Measurements from ENCODE around the gene ZC3HAV1L.
"Not testable (repeated sequence)": the region's sequence is repeated elsewhere in the genome, so short reads cannot be mapped to it uniquely, and the experiment has no call there.

Gene ZC3HAV1L

GRCh38 chr7:139035586-139036353 is at the start of gene ZC3HAV1L:
ZC3HAV1L (minus strand) TSS chr7:139036042; CDS start chr7:139036017, 25 bp downstream.
- H3K4me3 ChIP-seq (ENCODE audit: low read depth, low read length) = peak within 1 kb of the TSS; percentile 59

GRCh38 chr7:139084709-139085108 is 48.9 kb upstream of the ZC3HAV1L start:
- H3K4me3 ChIP-seq (ENCODE audit: low read depth, low read length) = no peak overlapping the region

GRCh38 chr7:139081584-139081983 is 45.7 kb upstream of the ZC3HAV1L start:
- no peak overlapping the region for H3K4me3 ChIP-seq (ENCODE audit: low read depth, low read length)

- no peak overlapping the region for H3K4me3 ChIP-seq (ENCODE audit: low read depth, low read length)
These were observed 45.1 kb upstream of the ZC3HAV1L start for GRCh38 chr7:139080905-139081304.

- H3K4me3 ChIP-seq (ENCODE audit: low read depth, low read length) = no peak overlapping the region
These were observed 44.0 kb upstream of the ZC3HAV1L start for GRCh38 chr7:139079861-139080260.

GRCh38 chr7:139078911-139079310 is 43.1 kb upstream of the ZC3HAV1L start:
- no peak overlapping the region for H3K4me3 ChIP-seq (ENCODE audit: low read depth, low read length)

- H3K4me3 ChIP-seq (ENCODE audit: low read depth, low read length) = no peak overlapping the region
These were observed 42.6 kb upstream of the ZC3HAV1L start for GRCh38 chr7:139078399-139078798.

GRCh38 chr7:139077706-139078105 is 41.9 kb upstream of the ZC3HAV1L start:
- not testable (repeated sequence) for H3K4me3 ChIP-seq (ENCODE audit: low read depth, low read length)

GRCh38 chr7:139075871-139076686 is 40.2 kb upstream of the ZC3HAV1L start:
- H3K4me3 ChIP-seq (ENCODE audit: low read depth, low read length) = no peak overlapping the region

- H3K4me3 ChIP-seq (ENCODE audit: low read depth, low read length) = no peak overlapping the region
These were observed 39.3 kb upstream of the ZC3HAV1L start for GRCh38 chr7:139075031-139075652.

- no peak overlapping the region for H3K4me3 ChIP-seq (ENCODE audit: low read depth, low read length)
These were observed 37.0 kb upstream of the ZC3HAV1L start for GRCh38 chr7:139072796-139073195.

GRCh38 chr7:139071680-139072079 is 35.8 kb upstream of the ZC3HAV1L start:
- H3K4me3 ChIP-seq (ENCODE audit: low read depth, low read length) = no peak overlapping the region

GRCh38 chr7:139068544-139069399 is 32.9 kb upstream of the ZC3HAV1L start:
- H3K4me3 ChIP-seq (ENCODE audit: low read depth, low read length) = no peak overlapping the region

GRCh38 chr7:139066315-139066714 is 30.5 kb upstream of the ZC3HAV1L start:
- H3K4me3 ChIP-seq (ENCODE audit: low read depth, low read length) = no peak overlapping the region

GRCh38 chr7:139065323-139065722 is 29.5 kb upstream of the ZC3HAV1L start:
- H3K4me3 ChIP-seq (ENCODE audit: low read depth, low read length) = no peak overlapping the region

GRCh38 chr7:139061416-139061815 is 25.6 kb upstream of the ZC3HAV1L start:
- H3K4me3 ChIP-seq (ENCODE audit: low read depth, low read length) = no peak overlapping the region

GRCh38 chr7:139060695-139061237 is 24.9 kb upstream of the ZC3HAV1L start:
- H3K4me3 ChIP-seq (ENCODE audit: low read depth, low read length) = no peak overlapping the region

GRCh38 chr7:139059905-139060304 is 24.1 kb upstream of the ZC3HAV1L start:
- H3K4me3 ChIP-seq (ENCODE audit: low read depth, low read length) = no peak overlapping the region

- no peak overlapping the region for H3K4me3 ChIP-seq (ENCODE audit: low read depth, low read length)
These were observed 23.1 kb upstream of the ZC3HAV1L start for GRCh38 chr7:139058943-139059342.

- no peak overlapping the region for H3K4me3 ChIP-seq (ENCODE audit: low read depth, low read length)
These were observed 19.8 kb upstream of the ZC3HAV1L start for GRCh38 chr7:139055674-139056073.
